NCI-H510A (cell line): ENCODE data around the gene HMX1.

Experiments used
- DNase-seq: peaks from one replicate; lab custom pipeline; 2025; lab: John Stamatoyannopoulos, UW

Gene HMX1

GRCh38 chr4:8871417-8872401 is at the start of gene HMX1:
TSS of gene HMX1 (minus strand) at chr4:8871839. CDS start at chr4:8871614, 225 bp downstream.
- DNase-seq: no peak

GRCh38 chr4:8920969-8921368 is 49.3 kb upstream of the HMX1 start:
- no peak for DNase-seq

GRCh38 chr4:8920289-8920965 is 48.8 kb upstream of the HMX1 start:
- no peak for DNase-seq

GRCh38 chr4:8919651-8920288 is 48.1 kb upstream of the HMX1 start:
- no peak for DNase-seq

GRCh38 chr4:8917868-8918783 is 46.5 kb upstream of the HMX1 start:
- DNase-seq: no peak

- DNase-seq: no peak
These were observed 45.7 kb upstream of the HMX1 start for GRCh38 chr4:8917321-8917811.

- no peak for DNase-seq
These were observed 45.3 kb upstream of the HMX1 start for GRCh38 chr4:8916906-8917305.

- DNase-seq: no peak
These were observed 44.8 kb upstream of the HMX1 start for GRCh38 chr4:8916351-8916885.

- DNase-seq: no peak
These were observed 43.9 kb upstream of the HMX1 start for GRCh38 chr4:8915201-8916200.

GRCh38 chr4:8914461-8915171 is 43.0 kb upstream of the HMX1 start:
- no peak for DNase-seq

GRCh38 chr4:8913858-8914460 is 42.3 kb upstream of the HMX1 start:
- DNase-seq: no peak

GRCh38 chr4:8913121-8913857 is 41.6 kb upstream of the HMX1 start:
- DNase-seq: no peak

- DNase-seq: no peak
These were observed 40.9 kb upstream of the HMX1 start for GRCh38 chr4:8912506-8912905.

- no peak for DNase-seq
These were observed 40.4 kb upstream of the HMX1 start for GRCh38 chr4:8912089-8912455.

- no peak for DNase-seq
These were observed 39.9 kb upstream of the HMX1 start for GRCh38 chr4:8911316-8912088.

- DNase-seq: no peak
These were observed 39.2 kb upstream of the HMX1 start for GRCh38 chr4:8910822-8911315.
